Activated T-helper 1 cell treated with Interleukin-2 at 50 U/mL for 16 hours (primary cell): ENCODE results near the gene TCTN1.

Experiments used
- DNase-seq: peaks from one replicate; pipeline ENCODE4 v3.0.0-alpha.2; 2020; ENCODE audit warnings: low read depth

Gene TCTN1

DNA sequence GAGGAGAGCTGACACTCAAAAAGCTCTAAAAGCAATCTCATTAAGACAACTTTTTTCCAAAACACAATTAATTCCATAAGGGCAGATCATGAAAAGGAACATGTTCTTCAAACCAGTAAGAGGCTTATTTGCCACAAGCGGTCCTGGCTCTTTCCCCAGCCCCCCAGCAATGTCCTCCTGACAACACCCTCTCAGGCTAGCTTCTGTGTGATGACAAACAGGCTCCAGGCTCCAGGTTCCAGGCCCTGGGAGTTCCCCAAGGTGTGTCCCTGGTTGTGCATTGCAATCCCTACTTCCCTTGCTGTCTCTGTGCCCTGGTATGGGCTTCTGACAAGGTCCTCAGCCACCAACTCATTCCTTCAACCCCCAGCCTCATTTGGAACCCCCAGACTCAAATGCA is 66.1 kb downstream of the TCTN1 start:
- DNase-seq: no peak

DNA sequence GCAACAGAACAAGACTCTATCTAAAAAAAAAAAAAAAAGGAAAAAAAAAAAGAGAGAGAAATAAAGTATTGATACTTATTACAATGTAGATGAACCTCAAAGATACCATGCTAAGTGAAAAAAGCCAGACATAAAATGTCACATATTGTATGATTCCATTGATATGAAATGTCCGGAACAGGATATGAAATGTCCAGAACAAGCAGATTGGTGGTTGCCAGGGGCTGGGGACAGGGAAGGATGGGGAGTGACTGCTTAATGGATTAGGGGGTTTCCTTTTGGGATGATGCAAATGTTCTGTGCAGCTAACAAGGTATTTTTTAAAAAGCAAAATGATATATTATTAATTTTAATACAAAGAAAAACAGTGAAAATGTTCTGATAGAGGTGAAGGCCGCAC is 70.0 kb downstream of the TCTN1 start:
- no peak for DNase-seq

DNA sequence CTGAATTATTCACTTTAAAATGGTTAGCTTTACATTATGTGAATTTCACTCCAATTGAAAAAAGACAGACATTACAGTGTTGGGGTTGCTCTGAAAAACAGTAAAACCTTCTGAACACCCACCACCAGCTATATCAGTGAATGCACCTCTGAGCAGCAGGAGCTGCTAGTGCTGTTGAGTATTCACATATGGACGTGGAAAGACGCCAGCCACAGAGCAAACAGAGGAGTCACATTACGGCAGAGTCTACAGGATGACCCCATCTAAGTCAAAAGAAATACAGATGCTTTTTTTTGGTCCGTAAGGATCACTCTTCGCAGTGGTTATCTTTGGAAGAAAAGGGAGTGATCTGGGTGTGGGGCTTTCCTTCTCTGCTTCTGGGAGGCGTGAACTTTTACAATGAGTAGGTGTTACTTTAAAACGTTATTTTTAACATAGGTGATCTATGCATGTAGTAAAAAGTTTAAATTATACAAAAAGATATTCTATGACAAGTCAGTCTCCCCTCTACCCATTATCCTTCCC is 70.4 kb downstream of the TCTN1 start:
- DNase-seq: no peak

DNA sequence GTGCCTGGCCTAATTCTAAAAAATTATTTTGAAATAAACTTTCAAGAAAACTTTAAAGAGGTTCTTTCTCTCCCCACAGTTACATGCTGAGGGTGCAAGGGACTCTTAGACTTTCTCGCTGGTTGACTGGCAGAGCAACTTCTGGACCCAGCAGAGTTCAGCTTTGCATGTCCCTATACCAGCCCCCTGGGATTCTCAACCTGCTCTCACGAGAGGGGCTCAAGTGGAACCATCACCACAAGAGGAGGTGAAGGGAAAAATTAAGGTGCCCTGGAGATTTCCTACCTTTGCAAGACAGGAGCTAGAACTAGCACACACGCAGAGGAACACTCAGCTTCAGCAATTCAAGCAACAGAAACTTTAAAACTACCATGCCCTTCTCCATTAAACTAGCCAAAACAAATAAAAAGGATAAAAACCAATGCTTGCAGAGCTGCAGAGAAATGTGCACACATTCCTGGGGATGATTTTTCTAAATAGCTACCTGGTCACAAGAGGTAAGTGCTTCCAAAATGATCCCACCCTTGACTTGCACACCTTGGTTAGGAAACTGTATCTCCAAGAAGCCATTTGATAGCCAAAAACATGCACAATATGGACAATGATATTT is 72.5 kb downstream of the TCTN1 start:
- DNase-seq: no peak

DNA sequence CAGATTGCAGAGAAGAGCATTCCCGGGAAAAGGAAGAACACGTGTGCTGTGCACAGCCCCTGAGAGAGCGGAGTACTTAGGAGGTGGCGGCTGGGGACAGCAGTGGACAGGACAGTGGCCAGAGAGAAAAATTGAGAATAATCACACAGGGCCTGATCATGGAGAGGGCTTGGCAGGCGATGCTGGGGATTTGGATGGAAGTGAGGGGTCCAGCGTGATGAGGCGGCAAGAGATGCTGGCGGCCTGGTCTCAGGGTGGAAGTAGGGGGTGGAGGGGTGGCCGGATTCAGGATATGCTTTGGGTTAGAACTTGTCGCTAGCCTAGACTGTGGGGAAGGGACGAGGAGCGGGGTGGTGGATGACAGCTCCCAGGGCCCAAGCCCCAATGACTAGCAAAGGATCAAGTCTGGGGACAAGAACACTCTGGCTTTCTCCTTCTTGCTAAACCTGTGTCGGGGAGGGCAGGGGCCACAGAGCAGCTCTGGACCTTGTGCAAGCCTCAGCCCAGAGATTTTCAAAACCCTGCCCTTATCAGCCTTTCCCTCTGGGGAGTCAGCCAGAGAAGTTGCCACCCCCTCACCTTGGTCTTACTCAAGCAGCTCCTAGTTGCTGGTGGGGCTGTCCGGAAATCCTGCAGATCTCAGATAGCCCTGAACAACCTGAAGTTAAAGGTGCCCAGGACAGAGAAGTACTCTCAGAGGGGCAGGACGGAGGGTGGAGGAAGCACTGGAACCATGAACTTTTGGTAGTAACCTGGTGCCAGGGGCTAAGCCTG is 73.7 kb downstream of the TCTN1 start:
- no peak for DNase-seq

DNA sequence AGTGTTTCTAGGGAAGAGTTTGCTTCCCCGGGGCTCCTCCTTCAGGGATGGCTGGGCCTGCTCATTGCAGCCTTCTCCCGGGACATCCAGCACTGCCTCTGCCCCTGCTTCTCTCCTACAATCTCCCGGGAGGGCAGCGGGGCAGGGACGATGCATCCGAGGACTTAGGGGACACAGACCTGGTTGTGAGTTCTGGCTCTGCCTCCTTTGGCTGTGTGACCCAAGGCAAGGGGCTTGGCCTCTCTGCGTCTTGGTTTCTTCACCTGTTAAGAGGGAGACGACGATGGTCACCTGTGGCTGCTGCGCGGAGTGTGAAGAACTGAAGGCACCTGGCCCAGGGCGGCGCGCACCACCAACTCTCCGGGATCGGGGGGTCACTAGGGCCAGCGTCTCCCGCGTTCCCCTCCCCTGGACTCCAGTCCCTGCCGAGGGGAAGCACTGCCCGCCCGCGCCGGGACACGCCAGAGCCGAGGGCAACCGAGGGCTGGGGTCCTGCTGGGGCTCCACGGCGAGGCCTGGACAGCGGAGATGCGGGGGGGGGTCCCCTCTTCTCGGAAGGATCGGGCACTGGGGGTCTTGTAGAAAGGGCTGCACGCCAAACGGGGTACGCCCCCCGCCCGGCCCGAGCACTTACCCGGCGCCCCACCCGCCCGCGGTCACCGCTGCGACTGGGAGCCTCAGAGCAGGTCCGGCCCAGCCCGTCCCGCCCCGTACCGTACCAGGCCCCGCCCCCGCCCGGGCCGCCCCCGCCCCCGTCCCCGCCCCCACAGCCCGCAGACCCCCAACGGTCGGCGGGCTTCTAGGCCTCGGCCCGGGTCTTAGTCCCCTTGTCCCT is 74.7 kb downstream of the TCTN1 start, which contains the start of gene HVCN1:
TSS of gene HVCN1 (minus strand) at position 670 of the 835 bp plus-strand sequence. CDS start 5,870 bp downstream, outside the sequence.
- peak; percentile 5 for DNase-seq

DNA sequence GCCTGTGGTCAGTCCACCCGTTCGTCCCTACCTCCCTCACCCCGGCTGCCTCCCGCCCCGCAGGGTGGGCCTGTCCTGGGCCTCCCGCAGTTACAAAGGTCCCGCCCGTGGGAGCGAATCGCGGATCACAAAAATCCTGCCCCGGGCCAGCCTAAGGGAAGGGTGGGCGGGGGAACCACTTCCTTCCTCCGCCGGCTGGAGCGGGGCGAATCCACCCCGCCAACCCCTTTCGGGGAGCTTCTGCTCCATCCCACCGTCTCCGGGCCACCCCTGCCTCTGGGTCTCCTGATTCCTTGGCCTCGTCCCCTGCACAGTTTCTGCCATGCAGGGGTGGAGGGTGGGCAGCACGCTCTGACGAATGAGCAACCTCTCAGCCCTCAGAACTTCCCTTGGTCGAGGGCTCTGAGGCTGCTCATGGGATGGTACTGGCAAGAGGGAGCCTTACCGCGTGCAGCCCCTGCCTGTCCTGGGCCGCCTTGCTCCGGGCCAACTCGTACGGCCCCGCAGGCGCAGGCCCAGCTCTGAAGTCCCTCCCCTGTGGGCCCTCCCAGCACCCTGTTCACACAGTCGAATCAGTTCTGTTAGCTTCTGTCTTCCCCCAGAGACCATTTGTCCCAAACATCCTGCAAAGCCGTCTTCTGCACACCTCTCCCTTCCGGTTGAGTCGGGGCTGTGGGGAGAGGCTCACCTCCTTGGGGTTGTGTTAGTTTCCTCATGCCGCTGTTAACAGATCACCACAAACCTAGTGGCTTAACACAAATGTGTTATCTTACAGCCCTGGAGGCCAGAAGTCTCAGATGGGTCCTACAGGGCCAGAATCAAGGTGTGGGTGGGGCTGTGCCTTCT is 75.6 kb downstream of the TCTN1 start:
- peak; percentile 21 for DNase-seq

DNA sequence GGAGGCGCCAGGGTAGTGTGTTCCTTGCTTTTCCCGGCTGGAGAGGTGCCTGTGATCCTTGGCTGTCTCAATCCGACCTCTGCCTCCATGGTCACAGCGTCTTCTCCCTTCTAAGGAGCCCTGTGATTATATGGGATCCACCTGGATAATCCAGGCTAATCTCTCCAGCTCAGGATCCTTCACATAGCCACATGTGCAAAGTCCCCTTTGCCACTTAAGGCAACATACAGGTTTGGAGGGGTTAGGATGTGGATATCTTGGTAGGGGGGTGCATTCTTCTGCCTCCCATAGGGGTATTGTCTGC is 76.2 kb downstream of the TCTN1 start:
- DNase-seq: no peak

DNA sequence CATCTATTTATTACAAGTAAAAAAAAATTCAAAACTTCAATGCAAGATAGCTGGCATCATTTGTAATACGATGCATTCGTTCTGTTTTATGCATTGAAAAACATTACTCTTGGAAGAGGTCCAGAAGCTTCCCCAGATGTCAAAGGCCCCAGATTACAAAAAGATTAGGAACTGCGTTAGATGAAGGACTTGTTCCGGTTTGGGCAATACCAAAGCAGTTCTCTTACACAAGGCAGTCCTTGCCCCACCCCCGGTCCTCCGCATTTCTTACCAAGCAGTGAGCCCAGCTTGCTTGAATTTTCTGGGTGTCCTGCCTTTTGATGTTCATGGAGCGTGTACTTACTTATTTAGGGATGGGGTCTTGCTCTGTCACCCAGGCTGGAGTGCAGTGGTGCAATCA is 79.8 kb downstream of the TCTN1 start:
- DNase-seq: no peak

DNA sequence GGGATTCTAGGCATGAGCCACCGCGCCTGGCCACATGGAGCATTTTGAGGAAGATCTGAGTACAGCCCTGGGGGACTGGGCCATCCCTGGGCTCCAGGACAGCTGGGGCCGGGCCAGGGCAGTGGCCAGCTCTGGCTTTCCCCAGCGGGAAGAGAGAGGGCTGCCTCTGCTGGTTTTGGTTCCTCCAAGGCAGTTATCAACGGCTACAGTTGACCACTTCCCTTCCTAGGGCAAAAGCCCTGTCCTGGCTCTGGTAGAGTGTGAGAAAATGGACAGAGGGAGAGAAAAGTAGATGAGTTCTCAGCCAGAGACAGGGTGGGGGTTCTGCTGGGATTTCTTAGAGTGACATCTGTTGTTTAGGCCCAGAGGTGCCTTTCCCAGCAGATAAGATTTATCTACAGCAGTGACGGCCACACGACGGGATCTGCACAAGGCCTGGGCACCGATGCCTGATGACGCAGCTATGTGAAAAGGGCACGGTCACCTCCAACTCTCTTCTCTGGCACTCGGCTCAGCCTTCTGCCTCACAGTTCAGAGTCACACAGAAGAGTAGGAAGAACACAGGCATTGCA is 80.5 kb downstream of the TCTN1 start:
- no peak for DNase-seq

DNA sequence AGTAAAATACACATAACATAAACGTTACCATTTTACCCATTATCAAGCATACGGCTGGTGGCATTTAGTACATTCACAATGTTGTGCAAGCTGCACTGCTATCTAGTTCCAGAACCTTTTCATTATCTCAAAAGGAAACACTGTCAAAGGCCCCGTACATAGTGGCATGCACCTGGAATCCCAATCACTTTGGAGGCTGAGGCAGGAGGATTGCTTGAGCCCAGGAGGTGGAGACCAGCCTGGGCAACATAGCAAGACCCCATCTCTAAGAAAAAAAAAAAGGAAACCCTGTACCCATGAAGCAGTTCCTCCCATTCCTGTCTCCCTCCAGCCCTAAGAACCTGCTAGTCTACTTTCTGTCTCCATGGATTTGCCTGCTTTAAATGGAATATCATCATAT is 82.4 kb downstream of the TCTN1 start:
- DNase-seq: no peak

DNA sequence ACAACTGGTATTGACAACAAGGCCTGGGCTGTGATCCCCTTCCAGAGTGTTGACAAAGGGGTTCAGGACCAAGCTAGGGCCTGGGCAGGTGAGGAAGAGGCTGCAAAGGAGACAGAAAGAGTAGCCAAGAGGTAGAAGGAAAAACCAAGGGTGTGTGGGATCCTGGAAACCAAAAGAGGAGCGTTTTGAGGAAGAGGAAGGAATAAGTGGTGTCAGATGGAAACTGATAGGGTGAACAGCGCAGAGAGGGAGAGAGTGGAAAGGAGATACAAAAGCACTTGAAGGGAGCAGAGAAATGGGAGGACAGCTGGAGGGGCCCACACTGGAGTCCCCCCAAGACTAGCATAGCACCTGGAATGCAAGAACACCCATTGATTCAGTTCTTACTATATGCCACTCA is 83.3 kb downstream of the TCTN1 start:
- DNase-seq: no peak

DNA sequence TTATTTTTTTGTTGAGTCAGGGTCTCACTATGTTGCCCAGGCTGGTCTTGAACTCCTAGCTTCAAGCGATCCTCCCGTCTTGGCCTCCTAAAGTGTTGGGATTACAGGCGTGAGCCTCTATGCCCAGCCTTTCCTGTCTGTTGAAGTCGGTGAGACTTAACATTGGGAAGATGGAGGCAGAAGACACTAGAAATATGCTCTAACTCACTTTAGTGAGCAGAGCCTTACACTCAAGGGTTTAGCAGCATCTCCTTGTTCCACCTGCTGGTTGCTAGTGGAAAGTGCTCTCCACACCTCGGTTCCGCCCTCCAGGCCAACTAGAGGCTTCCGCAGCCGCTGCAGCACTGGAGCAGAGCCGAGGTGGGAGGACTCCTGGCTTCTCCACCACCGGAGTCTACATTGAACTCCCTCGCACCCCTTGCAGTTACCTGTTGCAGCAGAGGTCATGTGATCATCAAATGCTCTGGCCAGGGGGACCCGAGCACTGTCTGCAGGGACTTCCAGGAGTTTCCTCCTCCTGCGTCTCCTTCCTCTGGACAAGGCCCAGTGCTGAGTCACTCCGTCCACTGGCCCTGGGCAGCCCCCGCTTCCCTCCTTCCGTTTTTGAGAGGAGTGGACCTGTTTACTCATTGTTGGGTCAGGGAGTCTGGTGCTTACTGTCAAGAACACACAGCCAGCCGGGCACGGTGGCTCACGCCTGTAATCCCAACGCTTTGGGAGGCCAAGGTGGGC is 84.4 kb downstream of the TCTN1 start:
- peak; percentile 51 for DNase-seq
